Psoas muscle (tissue), 8 donors: Measurements from ENCODE around the gene CFDP1. TPM values are rescaled to one million over a fixed set of nuclear protein-coding genes. Genes with fewer than 3 reads are reported as not detected.
A peak's percentile ranks its signal among the peaks of the same experiment; 100 is the strongest.

Source experiments
- ATAC-seq, 4 donors: fragments of 200-7000 bp; cut with Tn5 transposase; one replicate each; pipeline ENCODE4 v1.9.1; 2020; ENCODE audit warnings: moderate library complexity in 3 of 4, mild to moderate bottlenecking in 2 of 4
- DNase-seq, 2 donors: peaks; one replicate each; pipeline ENCODE4 v3.0.0-alpha.2; 2020
- H3K27ac ChIP-seq: fragments of 200-600 bp; one replicate; pipeline ENCODE4 v1.8.0; 2022
- H3K27me3 ChIP-seq, 3 donors: fragments of 200-600 bp in 1 of 3; one replicate each; pipeline versions ENCODE4 v1.6.1 to v1.8.0; 2013 to 2022; ENCODE audit warnings: low read length in 2 of 3, mild to moderate bottlenecking in 2 of 3, moderate library complexity in 1 of 3; ENCODE audit not compliant: insufficient read depth in 3 of 3
- H3K36me3 ChIP-seq, 2 donors: fragments of 200-600 bp in 1 of 2; one replicate each; pipeline versions ENCODE4 v1.6.1 to v1.8.0; 2013 to 2022; ENCODE audit warnings: low read depth in 1 of 2, mild to moderate bottlenecking in 1 of 2, moderate library complexity in 1 of 2; ENCODE audit not compliant: insufficient read depth in 1 of 2
- H3K4me1 ChIP-seq: fragments of 200-600 bp; one replicate; pipeline ENCODE4 v1.8.0; 2022
- H3K4me3 ChIP-seq: fragments of 200-600 bp; one replicate; pipeline ENCODE4 v1.8.0; 2022; ENCODE audit warnings: mild to moderate bottlenecking
- H3K9me3 ChIP-seq: fragments of 200-600 bp; one replicate; pipeline ENCODE4 v1.8.0; 2022
- CTCF ChIP-seq: fragments of 200-600 bp; IDR thresholded peaks from one replicate; pipeline ENCODE4 v1.8.0; 2022; ENCODE audit warnings: antibody characterized with exemption
- WGBS, 3 donors: extraction: QIAGEN DNeasy Blood & Tissue Kit; methylation state at CpG; one replicate each; pipeline versions ENCODE4 v1.1.6 to v1.1.7; 2013; 5-methylcytosine and 5-hydroxymethylcytosine counted together
- intact Hi-C, 2 donors: fragments of 100-400 bp; cut with DNase I; formaldehyde crosslinking; loops; one replicate each; pipeline versions ENCODE4 v1.11.0 to v1.14.2; 2022
- polyA plus RNA-seq, 3 donors: library from polyadenylated mRNA; stranded (reverse); fragments of 200-250 nt; gene quantifications; one replicate each; pipeline ENCODE4 v1.2.3, GENCODE V29; 2013
- total RNA-seq, 4 donors: library from RNA; stranded (reverse); fragmentation: NEBNext Ultra II Directional in 2 of 4; extraction: Animal tissue kit (Norgen Biotek cat#: 25700) in 2 of 4; gene quantifications; one replicate each; pipeline versions ENCODE4 v1.2.1 to v1.2.4, GENCODE V29; 2021 to 2023
- donor health status: healthy with polysubstance abuse.
- donor health status: DM: no; HTN: no; CAD: no; lungs with moderate emphysema.
- donor health status: Bipolar disorder and iron deficiency.
- donor health status: healthy.
- donor health status: DM: yes; HTN: yes; CAD: no.
- donor health status: DM: no; HTN: no; CAD: no.
- donor health status: DM: no; HTN: no; CAD: no.
- donor health status: DM: yes; HTN: yes; CAD: no.

Gene CFDP1
- total and polyA plus RNA-seq, 7 donors = 16.6 to 78.2 (median 21.9) TPM

GRCh38 chr16:75264457-75264998 is 168.8 kb downstream of the CFDP1 start:
- TF ChIP-seq CTCF = no peak
- no peaks in the 10 kb centered on the region for H3K27me3 ChIP-seq
- H3K27ac ChIP-seq = peak overlapping the region; percentile 99
- DNase-seq (no peak), ATAC-seq (no peak)
- intact Hi-C loops = loop anchor here in 1 of 2 donors (5.0 kb wide), 1 partner anchor 38 kb away; no protein-coding TSS in a partner anchor
- H3K36me3 ChIP-seq = peaks cover 0 to 11% of the 10 kb centered on the region in 2 donors
- no peaks in the 10 kb centered on the region for H3K9me3 ChIP-seq
- 6 to 16% (median 10%) methylated on average over 14 of the region's 14 CpGs for WGBS, 3 donors
- H3K4me3 ChIP-seq = peak overlapping the region; percentile 100
- peaks cover 71% of the 10 kb centered on the region for H3K4me1 ChIP-seq

GRCh38 chr16:75263963-75264445 is 169.3 kb downstream of the CFDP1 start:
- peaks cover 0 to 11% of the 10 kb centered on the region in 2 donors for H3K36me3 ChIP-seq
- 9 to 13% (median 11%) methylated on average over 8 of the region's 8 CpGs for WGBS, 3 donors
- no peak for TF ChIP-seq CTCF
- intact Hi-C loops = loop anchor here in 1 of 2 donors (5.0 kb wide), 1 partner anchor 38 kb away; no protein-coding TSS in a partner anchor
- DNase-seq = peak; percentile 75 to 91
- peak overlapping the region; percentile 99 for H3K27ac ChIP-seq
- H3K9me3 ChIP-seq = no peaks in the 10 kb centered on the region
- peak overlapping the region; percentile 100 for H3K4me3 ChIP-seq
- ATAC-seq = peak; percentile 76 to 81 (median 79)
- H3K4me1 ChIP-seq = peaks cover 75% of the 10 kb centered on the region
- no peaks in the 10 kb centered on the region for H3K27me3 ChIP-seq

- no peak for ATAC-seq
- 35 to 45% (median 40%) methylated on average over 13 to 14 of the region's 14 CpGs for WGBS, 3 donors
These were observed 169.9 kb downstream of the CFDP1 start for GRCh38 chr16:75263291-75263962.

GRCh38 chr16:75262800-75263127 is 170.5 kb downstream of the CFDP1 start:
- intact Hi-C loops = loop anchor here in 1 of 2 donors (5.0 kb wide), 1 partner anchor 40 kb away; no protein-coding TSS in a partner anchor
- H3K27me3 ChIP-seq = no peaks in the 10 kb centered on the region
- TF ChIP-seq CTCF = no peak

More at GRCh38 chr16:75263291-75263962, 169.9 kb downstream of the CFDP1 start:
- H3K4me1 ChIP-seq = peaks cover 80% of the 10 kb centered on the region
- no peaks in the 10 kb centered on the region for H3K27me3 ChIP-seq
- H3K27ac ChIP-seq = peak overlapping the region; percentile 99
- peak overlapping the region; percentile 100 for H3K4me3 ChIP-seq
- no peaks in the 10 kb centered on the region for H3K9me3 ChIP-seq
- no peak for TF ChIP-seq CTCF
- DNase-seq = no peak
- H3K36me3 ChIP-seq = peaks cover 0 to 11% of the 10 kb centered on the region in 2 donors
- intact Hi-C loops = loop anchor here in 1 of 2 donors (5.0 kb wide), 1 partner anchor 39 kb away; no protein-coding TSS in a partner anchor

More at GRCh38 chr16:75262800-75263127, 170.5 kb downstream of the CFDP1 start:
- Histone ChIP-seq H3K27ac (peak overlapping the region; percentile 99), H3K36me3 (peaks cover 0 to 11% of the 10 kb centered on the region in 2 donors), H3K4me1 (peaks cover 82% of the 10 kb centered on the region), H3K4me3 (peak overlapping the region; percentile 100), H3K9me3 (no peaks in the 10 kb centered on the region)
- no peak for ATAC-seq
- WGBS, 3 donors = 51 to 76% (median 58%) methylated on average over 5 of the region's 5 CpGs
- no peak for DNase-seq
